ENCODE data around the gene ABL2. TPM values are rescaled to one million over a fixed set of nuclear protein-coding genes. Genes with fewer than 3 reads are reported as not detected.
"Not testable (repeated sequence)": the region's sequence is repeated elsewhere in the genome, so short reads cannot be mapped to it uniquely, and the experiment has no call there.

The ABL2 gene
- polyA plus RNA-seq, 5 donors = 8.0 to 11.2 (median 9.9) TPM

GRCh38 chr1:179175011-179175841, 54.3 kb downstream of the ABL2 start:
- DNase-seq = no peak

- DNase-seq = not testable (repeated sequence)
Observed at GRCh38 chr1:179170468-179170770, 59.1 kb downstream of the ABL2 start.

- no peak for DNase-seq
Observed at GRCh38 chr1:179169616-179170467, 59.6 kb downstream of the ABL2 start.

- DNase-seq = no peak
Observed at GRCh38 chr1:179168536-179168935, 60.9 kb downstream of the ABL2 start.

- no peak for DNase-seq
Observed at GRCh38 chr1:179167955-179168354, 61.5 kb downstream of the ABL2 start.

GRCh38 chr1:179167418-179167777, 62.1 kb downstream of the ABL2 start:
- DNase-seq = no peak

GRCh38 chr1:179166663-179167417, 62.6 kb downstream of the ABL2 start:
- DNase-seq = no peak

- DNase-seq = no peak
Observed at GRCh38 chr1:179164494-179164893, 65.0 kb downstream of the ABL2 start.

- no peak for DNase-seq
Observed at GRCh38 chr1:179156708-179157107, 72.8 kb downstream of the ABL2 start.

- DNase-seq = no peak
Observed at GRCh38 chr1:179156026-179156425, 73.5 kb downstream of the ABL2 start.

- DNase-seq = no peak
Observed at GRCh38 chr1:179155615-179156014, 73.9 kb downstream of the ABL2 start.

GRCh38 chr1:179154437-179154836, 75.0 kb downstream of the ABL2 start:
- no peak for DNase-seq

GRCh38 chr1:179153217-179153616, 76.3 kb downstream of the ABL2 start:
- no peak for DNase-seq

- DNase-seq = no peak
Observed at GRCh38 chr1:179151908-179152682, 77.4 kb downstream of the ABL2 start.

- no peak for DNase-seq
Observed at GRCh38 chr1:179146911-179147310, 82.6 kb downstream of the ABL2 start.

GRCh38 chr1:179146476-179146875, 83.0 kb downstream of the ABL2 start:
- DNase-seq = no peak

GRCh38 chr1:179145521-179145920, 84.0 kb downstream of the ABL2 start:
- DNase-seq = no peak

- no peak for DNase-seq
Observed at GRCh38 chr1:179144626-179145025, 84.9 kb downstream of the ABL2 start.

GRCh38 chr1:179143322-179143721, 86.2 kb downstream of the ABL2 start:
- peak in 1 of 2 donors; percentile 9 for DNase-seq

- no peak for DNase-seq
Observed at GRCh38 chr1:179142889-179143299, 86.6 kb downstream of the ABL2 start.

- no peak for DNase-seq
Observed at GRCh38 chr1:179141592-179142251, 87.8 kb downstream of the ABL2 start.
